BE2C (cell line): ENCODE results near the gene TBC1D2B.
"Not testable (repeated sequence)": the region's sequence is repeated elsewhere in the genome, so short reads cannot be mapped to it uniquely, and the experiment has no call there.

Source experiments
- DNase-seq: peaks from one replicate; pipeline ENCODE4 v3.0.0-alpha.2; 2020
- H3K27me3 ChIP-seq: fragments of 250-450 bp; sonication (Bioruptor Pico); 2 replicates; pipeline ENCODE4 v1.5.1; 2020; ENCODE audit warnings: mild to moderate bottlenecking
- H3K36me3 ChIP-seq: fragments of 250-450 bp; sonication (Bioruptor Pico); 2 replicates; pipeline ENCODE4 v1.5.1; 2020; ENCODE audit warnings: mild to moderate bottlenecking
- H3K4me1 ChIP-seq: fragments of 250-450 bp; sonication (Bioruptor Pico); 2 replicates; pipeline ENCODE4 v1.5.1; 2020
- H3K4me3 ChIP-seq: 2 replicates; pipeline ENCODE4 v1.5.1; 2011; ENCODE audit warnings: low read depth, low read length
- H3K9me3 ChIP-seq: fragments of 250-450 bp; sonication (Bioruptor Pico); 2 replicates; pipeline ENCODE4 v1.5.1; 2020
- TF ChIP-seq, protein P1 (sequence below): IDR thresholded peaks from 2 replicates; pipeline ENCODE4 v1.5.1; 2012; ENCODE audit warnings: mild to moderate bottlenecking, low read depth, low read length

TBC1D2B gene

GRCh38 chr15:78000927-78001249, 76.6 kb downstream of the TBC1D2B start:
- no peak for DNase-seq
- H3K27me3 ChIP-seq, result no peaks in the 10 kb centered on the region
- peaks cover 13% of the 10 kb centered on the region; the same call in 1 of the 2 replicates for H3K36me3 ChIP-seq
- peaks cover 47% of the 10 kb centered on the region for H3K4me1 ChIP-seq
- H3K4me3 ChIP-seq, result no peak overlapping the region
- TF ChIP-seq, protein P1, sequence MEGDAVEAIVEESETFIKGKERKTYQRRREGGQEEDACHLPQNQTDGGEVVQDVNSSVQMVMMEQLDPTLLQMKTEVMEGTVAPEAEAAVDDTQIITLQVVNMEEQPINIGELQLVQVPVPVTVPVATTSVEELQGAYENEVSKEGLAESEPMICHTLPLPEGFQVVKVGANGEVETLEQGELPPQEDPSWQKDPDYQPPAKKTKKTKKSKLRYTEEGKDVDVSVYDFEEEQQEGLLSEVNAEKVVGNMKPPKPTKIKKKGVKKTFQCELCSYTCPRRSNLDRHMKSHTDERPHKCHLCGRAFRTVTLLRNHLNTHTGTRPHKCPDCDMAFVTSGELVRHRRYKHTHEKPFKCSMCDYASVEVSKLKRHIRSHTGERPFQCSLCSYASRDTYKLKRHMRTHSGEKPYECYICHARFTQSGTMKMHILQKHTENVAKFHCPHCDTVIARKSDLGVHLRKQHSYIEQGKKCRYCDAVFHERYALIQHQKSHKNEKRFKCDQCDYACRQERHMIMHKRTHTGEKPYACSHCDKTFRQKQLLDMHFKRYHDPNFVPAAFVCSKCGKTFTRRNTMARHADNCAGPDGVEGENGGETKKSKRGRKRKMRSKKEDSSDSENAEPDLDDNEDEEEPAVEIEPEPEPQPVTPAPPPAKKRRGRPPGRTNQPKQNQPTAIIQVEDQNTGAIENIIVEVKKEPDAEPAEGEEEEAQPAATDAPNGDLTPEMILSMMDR, result no peak
- no peaks in the 10 kb centered on the region for H3K9me3 ChIP-seq

DNA sequence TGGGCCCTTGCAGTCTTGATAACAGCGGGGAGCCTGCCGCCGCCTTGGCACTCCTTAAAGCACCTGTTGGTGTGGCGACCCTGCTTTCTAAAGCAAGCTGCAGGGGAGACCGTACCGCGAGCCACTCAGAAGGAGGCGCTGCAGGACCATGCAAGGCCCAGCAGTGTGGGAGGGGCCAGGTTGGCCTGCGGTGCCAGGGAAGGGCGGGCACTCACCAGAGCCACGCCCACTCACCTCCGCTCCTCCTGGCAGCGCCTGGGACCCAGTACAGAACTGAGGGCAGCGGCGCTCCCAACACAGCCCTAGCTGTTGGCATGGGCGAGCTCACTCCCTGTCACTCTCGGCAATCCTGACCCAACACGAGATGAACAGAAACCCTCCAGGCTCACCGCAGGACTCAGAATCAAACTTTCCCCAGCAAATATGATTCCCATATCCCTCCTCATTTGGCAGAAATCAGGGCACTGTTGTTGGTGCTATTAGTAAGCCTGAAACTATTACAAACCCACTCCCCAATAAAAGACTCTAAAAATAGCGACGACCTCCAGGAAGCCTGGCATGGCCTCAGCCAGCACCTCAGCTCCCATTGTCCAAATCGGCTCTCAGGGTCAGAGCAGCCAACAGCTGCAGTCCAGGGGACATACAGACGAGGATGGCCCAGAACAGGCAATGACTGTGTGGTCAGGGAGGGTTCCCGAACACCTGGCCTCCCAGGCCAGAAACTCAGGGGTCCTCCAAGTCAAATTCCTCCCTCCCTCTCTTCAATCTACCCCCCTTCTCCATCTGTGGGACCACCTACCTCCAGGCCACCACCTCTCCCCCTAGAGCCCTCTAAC, 77.2 kb downstream of the TBC1D2B start:
- peak; percentile 91 for DNase-seq
- peaks cover 13% of the 10 kb centered on the region; the same call in 1 of the 2 replicates for H3K36me3 ChIP-seq
- TF ChIP-seq, protein P1, result peak; percentile 77
- H3K4me1 ChIP-seq, result peaks cover 47% of the 10 kb centered on the region
- H3K4me3 ChIP-seq, result no peak overlapping the region
- no peaks in the 10 kb centered on the region for H3K27me3 ChIP-seq
- no peaks in the 10 kb centered on the region for H3K9me3 ChIP-seq

GRCh38 chr15:77999486-77999885, 78.0 kb downstream of the TBC1D2B start:
- no peak for DNase-seq
- H3K9me3 ChIP-seq, result no peaks in the 10 kb centered on the region
- no peak overlapping the region for H3K4me3 ChIP-seq
- H3K27me3 ChIP-seq, result no peaks in the 10 kb centered on the region
- TF ChIP-seq, protein P1, result no peak
- peaks cover 13% of the 10 kb centered on the region; the same call in 1 of the 2 replicates for H3K36me3 ChIP-seq
- peaks cover 42% of the 10 kb centered on the region for H3K4me1 ChIP-seq

- Histone ChIP-seq H3K4me1 (peaks cover 44% of the 10 kb centered on the region), H3K27me3 (no peaks in the 10 kb centered on the region), H3K9me3 (no peaks in the 10 kb centered on the region), H3K36me3 (peaks cover 13% of the 10 kb centered on the region; the same call in 1 of the 2 replicates), H3K4me3 (no peak overlapping the region)
- DNase-seq, result no peak
- TF ChIP-seq, protein P1, result no peak
Measured at GRCh38 chr15:77998592-77998991, 78.9 kb downstream of the TBC1D2B start.

- peak; percentile 63 for DNase-seq
- H3K36me3 ChIP-seq, H3K27me3 ChIP-seq, H3K9me3 ChIP-seq, H3K4me3 ChIP-seq: not testable (repeated sequence)
- H3K4me1 ChIP-seq, result peaks cover 50% of the 10 kb centered on the region
Measured at GRCh38 chr15:77997761-77998554, 79.6 kb downstream of the TBC1D2B start.

DNA sequence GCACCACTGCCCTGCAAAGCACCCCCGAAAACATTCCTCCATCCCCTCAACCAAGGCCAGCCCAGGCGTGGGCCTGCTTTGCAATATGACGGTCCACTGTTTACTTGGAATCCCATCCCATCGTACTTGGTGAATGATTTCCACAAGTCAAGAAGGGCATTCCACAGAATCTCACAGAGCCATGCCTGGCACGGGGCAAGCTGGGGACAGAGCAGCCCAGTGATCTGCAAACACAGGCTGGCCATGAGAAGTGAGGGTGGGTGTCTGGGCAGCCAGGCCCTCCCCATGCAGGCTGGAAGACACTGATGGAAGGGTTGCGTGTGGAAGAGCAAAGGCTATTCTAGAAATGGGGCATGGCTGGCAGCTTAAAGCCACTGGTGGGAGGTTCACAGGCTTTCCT, 80.3 kb downstream of the TBC1D2B start:
- H3K9me3 ChIP-seq, H3K36me3 ChIP-seq, H3K27me3 ChIP-seq, DNase-seq, H3K4me3 ChIP-seq: not testable (repeated sequence)
- H3K4me1 ChIP-seq, result peaks cover 51% of the 10 kb centered on the region

DNA sequence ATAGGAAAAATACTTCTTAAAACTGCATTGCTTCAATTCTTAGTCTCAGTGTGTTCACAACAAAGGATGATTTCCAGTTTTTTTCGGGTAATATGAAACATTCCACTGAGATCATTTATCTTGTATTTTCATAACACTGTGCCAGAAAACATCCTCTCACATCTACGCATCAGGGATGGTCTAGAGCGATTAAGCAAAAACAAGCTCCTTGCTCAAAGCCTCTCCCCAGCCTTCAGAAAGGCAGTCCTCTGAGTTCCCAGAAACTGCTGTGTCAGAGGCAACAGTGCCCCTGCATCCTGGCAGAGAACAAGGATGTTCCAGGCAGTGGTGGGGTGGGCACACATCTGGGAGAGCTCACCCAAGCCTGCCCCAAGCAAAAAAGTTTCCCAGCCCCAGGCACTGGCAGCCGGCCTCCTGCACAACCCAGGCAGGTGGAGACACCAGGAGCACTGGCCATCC, 80.8 kb downstream of the TBC1D2B start:
- H3K9me3 ChIP-seq, DNase-seq, H3K4me3 ChIP-seq, H3K36me3 ChIP-seq, H3K27me3 ChIP-seq: not testable (repeated sequence)
- H3K4me1 ChIP-seq, result peaks cover 54% of the 10 kb centered on the region

DNA sequence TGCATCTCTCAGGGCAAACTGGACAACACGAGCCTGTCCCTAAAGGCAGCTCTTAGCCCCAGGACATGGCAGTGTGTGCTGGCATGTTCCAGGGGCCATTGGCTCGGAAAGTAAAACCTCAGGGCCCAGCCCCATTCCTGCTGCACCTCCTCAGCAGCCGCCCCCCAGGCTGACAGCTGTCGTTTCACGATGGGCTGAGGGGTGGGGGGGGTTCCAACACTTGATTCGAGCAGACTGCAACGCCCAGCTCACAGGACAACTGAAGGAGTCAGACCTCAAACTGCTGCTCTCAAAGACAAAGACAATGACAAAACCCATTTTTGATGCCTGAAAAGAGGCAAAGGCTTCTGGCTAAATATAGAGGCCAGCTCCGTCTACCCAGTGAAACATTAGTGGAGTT, 81.3 kb downstream of the TBC1D2B start:
- DNase-seq, H3K9me3 ChIP-seq, H3K27me3 ChIP-seq, H3K36me3 ChIP-seq, H3K4me3 ChIP-seq: not testable (repeated sequence)
- H3K4me1 ChIP-seq, result peaks cover 60% of the 10 kb centered on the region

DNA sequence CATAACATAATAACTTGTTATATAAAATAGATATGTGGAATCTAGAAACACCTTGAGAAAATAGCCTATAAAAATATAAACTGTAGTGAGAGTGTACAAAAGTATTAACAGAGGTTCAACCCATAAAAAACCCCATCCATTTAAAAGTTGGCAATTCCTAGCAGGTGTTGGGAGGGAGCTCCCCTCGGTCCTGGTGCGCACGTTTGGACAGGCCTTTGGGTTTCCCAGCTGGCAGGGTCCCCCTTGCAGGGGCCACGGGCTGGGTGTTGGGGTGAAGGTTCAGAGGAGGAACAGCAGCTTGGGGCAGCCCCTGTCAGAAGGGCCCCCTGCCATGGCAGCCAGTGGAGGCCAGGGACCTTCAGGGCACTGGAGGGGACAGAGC, 82.0 kb downstream of the TBC1D2B start:
- not testable (repeated sequence) for H3K36me3 ChIP-seq, DNase-seq, H3K27me3 ChIP-seq, H3K9me3 ChIP-seq, H3K4me3 ChIP-seq
- H3K4me1 ChIP-seq, result peaks cover 67% of the 10 kb centered on the region
